Left ventricle myocardium superior (tissue), 1 donor: ENCODE measurements around the gene GLYATL3. TPM values are rescaled to one million over a fixed set of nuclear protein-coding genes. Genes with fewer than 3 reads are reported as not detected.

ENCODE experiments used
- ATAC-seq: fragments of 200-7000 bp; cut with Tn5 transposase; one replicate; pipeline ENCODE4 v1.9.1; 2020; ENCODE audit warnings: mild to moderate bottlenecking, moderate library complexity
- DNase-seq: peaks from one replicate; pipeline ENCODE4 v3.0.0-alpha.2; 2020
- intact Hi-C: fragments of 100-400 bp; cut with micrococcal nuclease; formaldehyde crosslinking; loops from one replicate; pipeline ENCODE4 v1.11.0; 2022
- total RNA-seq: library from RNA; stranded (reverse); fragmentation: NEBNext Ultra II Directional; extraction: Animal tissue kit (Norgen Biotek cat#: 25700); gene quantifications from one replicate; pipeline ENCODE4 v1.2.1, GENCODE V29; 2021
- donor health status: DM: no; HTN: yes; CAD: no; lungs with severe emphysema.

The GLYATL3 gene
- total RNA-seq, 1 donor from 2014 or later: not detected

DNA sequence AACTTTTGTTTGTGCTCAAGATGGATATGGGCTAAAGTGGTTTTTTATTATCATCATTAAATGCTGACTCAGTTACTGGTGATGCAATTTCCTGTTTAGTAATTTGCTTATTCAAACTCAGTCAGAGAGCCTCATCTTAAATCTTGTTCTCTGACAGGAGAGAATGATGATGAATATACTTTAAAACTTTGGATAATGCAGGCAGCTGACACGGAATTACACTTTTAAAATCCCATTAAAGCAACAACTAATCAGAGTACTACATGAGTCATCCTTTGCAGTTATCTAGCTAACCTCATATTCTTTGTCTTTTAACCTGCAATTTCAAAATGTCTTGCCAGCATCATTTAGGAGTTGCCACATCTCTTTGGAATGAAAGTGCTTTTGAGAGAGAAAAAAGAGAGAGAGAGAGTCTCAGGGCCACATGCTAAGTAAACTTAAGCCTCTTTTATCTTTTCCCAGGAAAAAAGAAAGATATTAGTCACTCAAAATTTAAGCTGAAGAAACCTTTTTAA, 41.5 kb downstream of the GLYATL3 start:
- DNase-seq (no peak), ATAC-seq (no peak)
- intact Hi-C loops: no loop called here

DNA sequence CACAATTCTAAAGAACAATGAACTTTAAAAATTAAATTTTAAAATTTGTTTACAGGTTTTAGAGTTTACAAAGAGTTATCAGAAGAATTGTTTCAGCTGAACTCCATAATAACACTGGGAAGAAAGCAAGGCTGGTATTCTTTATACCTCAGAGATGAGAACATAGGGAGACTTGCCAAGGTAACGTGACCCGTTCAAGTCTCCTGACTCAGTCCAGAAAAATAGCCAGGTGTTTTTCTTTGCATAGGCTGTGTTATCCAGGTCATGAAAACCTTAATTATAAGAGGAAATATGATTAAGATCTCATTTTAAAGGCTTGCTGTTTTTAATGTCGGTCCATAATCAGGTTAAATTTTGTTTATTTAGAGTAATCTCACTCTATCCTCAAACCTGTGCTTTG, 42.2 kb downstream of the GLYATL3 start:
- ATAC-seq (no peak), DNase-seq (no peak)
- intact Hi-C loops: no loop called here

DNA sequence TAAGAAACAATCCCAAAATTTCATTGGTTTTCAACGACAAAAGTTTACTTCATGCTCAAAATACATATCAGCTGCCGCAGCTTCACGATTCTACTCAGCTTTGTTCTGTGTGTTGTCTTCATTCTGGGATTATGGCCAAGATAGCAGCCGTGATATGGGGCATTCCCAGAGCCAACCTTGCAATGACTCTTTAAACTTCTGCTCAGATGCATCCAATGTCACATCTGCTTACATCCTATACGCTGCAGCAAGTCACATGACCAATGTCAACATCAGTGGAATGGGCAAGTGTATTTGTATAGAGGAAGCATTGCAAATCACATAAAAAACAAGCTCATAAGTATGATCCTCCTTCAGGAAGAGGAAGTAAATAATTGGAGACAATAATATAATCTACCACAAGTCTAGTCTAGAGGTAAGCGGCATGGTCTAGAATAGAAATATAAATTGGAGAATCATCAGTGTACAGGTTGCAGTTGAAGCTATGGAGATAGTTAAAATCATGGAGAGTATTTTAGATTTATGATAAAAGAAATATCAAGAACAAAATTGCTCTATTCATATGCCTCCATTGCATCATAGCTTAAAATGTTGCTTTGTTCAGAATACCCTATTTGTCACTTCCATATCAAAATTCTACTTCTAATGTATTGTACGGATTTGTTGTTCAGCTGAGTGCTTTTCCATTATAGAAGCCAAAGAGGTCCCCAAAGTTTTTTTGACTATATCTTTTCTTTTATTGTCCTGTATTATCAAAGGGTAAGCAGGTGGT, 43.5 kb downstream of the GLYATL3 start:
- DNase-seq (no peak), ATAC-seq (no peak)
- intact Hi-C loops: no loop called here

DNA sequence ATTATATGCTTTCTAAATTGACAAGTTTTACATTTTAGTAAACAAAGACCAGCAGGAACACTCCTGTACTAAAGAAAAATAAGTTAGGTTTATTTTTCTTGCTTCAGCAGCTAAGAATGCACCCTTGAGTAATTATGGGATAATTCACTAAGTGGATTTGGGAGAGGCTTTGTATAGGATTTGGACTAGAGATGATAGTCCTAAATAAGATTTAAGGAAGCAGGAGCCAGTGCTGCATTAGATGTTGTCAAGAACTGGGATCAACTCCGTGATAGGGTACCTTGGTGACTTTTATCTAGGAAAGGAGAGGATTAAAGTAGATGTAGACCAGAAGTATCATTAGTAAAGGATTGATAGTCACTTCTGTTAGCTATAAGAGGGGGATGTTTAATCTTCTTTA, 46.6 kb downstream of the GLYATL3 start:
- no peak for DNase-seq
- intact Hi-C loops: no loop called here
- no peak for ATAC-seq

- ATAC-seq (no peak), DNase-seq (no peak)
- intact Hi-C loops: no loop called here
These were observed 49.0 kb downstream of the GLYATL3 start for GRCh38 chr6:49548613-49549304.

DNA sequence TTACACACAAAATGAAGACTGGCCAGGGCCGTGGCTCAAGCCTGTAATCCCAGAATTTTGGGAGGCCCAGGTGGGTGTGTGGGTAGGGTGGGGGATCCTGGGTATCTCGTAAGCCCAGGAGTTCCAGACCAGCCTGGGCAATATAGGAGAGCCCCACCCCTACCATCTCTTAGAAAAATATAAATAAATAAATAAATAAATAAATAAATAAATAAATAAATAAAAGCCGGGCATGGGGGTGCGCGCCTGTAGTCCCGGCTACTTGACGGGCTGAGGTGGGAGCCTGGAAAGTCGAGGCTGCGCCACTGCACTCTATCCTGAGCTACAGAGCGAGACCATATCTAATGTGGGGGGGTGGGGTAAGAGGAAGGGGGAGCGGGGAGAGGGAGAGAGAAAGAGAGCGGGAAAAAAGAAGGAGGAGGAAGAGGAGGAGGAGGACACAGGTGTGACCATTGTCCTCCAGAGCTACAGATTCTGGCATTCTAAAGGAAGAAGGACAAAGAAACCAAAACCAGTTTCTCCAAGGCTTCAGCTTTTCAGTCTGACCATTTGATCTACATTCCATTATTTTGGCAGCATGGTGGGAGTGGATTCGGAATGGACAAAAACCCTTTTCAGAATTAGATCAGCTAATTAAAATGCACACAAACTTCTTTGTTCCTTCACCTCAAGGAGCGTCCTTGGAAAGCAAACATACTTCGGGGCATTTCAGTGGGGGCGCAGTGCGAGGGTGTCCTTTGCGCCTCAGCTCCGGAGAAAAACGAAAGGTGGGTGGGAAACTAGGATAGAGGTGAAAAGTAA, 50.2 kb downstream of the GLYATL3 start:
- ATAC-seq (no peak), DNase-seq (no peak)
- intact Hi-C loops: no loop called here

- no peak for DNase-seq
- intact Hi-C loops: no loop called here
- ATAC-seq: no peak
These were observed 50.9 kb downstream of the GLYATL3 start, which contains the start of gene C6orf141 for GRCh38 chr6:49550492-49551077. C6orf141 (plus strand) TSS chr6:49550668; CDS start chr6:49550793, 125 bp downstream.

- intact Hi-C loops: no loop called here
- ATAC-seq (peak; percentile 14), DNase-seq (peak; percentile 30)
These were observed 51.5 kb downstream of the GLYATL3 start for GRCh38 chr6:49551078-49551865.

GRCh38 chr6:49551866-49552129, 52.1 kb downstream of the GLYATL3 start:
- no peak for ATAC-seq
- intact Hi-C loops: no loop called here
- no peak for DNase-seq

- intact Hi-C loops: no loop called here
- no peak for ATAC-seq
- DNase-seq: no peak
These were observed 52.9 kb downstream of the GLYATL3 start for GRCh38 chr6:49552596-49552995.

- ATAC-seq: no peak
- DNase-seq: no peak
- intact Hi-C loops: no loop called here
These were observed 53.7 kb downstream of the GLYATL3 start for GRCh38 chr6:49553384-49553783.

DNA sequence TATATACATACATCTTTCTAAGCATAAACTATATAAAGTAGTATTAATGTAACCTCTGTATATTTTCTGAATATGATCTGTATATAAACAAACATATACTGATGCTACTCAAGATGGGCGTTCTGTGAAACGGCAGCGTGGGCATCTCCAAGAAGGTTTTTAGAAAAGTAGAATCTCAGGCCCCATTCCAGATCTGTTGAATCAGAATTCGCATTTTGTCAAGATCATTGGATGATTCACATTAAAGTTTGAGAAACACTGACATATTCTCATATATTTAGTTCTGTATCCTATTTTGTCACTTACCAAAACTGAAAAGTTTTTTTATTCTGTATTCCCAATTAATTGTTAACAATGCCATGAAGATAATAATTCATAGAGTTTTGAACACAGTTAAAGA, 56.2 kb downstream of the GLYATL3 start:
- intact Hi-C loops: no loop called here
- ATAC-seq (no peak), DNase-seq (no peak)

- DNase-seq: no peak
- intact Hi-C loops: no loop called here
- no peak for ATAC-seq
These were observed 56.7 kb downstream of the GLYATL3 start for GRCh38 chr6:49556429-49556837.

GRCh38 chr6:49557177-49557576, 57.5 kb downstream of the GLYATL3 start:
- intact Hi-C loops: no loop called here
- no peak for DNase-seq
- no peak for ATAC-seq

DNA sequence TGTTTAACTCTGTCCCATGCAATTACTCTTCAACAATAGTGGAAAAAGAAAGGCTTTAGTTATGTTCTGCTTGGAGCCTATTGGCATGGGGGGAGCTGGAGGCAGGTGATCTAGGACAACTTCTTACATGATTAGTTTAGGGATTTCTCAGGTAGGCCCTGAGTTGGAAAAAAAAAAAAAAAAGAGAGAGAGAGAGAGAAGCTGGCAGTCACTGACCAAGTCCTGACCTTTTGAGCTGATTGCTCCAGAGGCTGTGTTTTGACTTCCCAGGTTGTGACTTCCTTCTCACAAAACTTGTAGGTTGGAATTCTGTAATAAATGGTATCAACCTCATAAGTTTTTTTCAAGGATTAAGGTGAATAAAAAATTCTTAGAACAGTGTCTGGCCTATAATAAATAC, 58.5 kb downstream of the GLYATL3 start:
- no peak for DNase-seq
- intact Hi-C loops: no loop called here
- no peak for ATAC-seq

DNA sequence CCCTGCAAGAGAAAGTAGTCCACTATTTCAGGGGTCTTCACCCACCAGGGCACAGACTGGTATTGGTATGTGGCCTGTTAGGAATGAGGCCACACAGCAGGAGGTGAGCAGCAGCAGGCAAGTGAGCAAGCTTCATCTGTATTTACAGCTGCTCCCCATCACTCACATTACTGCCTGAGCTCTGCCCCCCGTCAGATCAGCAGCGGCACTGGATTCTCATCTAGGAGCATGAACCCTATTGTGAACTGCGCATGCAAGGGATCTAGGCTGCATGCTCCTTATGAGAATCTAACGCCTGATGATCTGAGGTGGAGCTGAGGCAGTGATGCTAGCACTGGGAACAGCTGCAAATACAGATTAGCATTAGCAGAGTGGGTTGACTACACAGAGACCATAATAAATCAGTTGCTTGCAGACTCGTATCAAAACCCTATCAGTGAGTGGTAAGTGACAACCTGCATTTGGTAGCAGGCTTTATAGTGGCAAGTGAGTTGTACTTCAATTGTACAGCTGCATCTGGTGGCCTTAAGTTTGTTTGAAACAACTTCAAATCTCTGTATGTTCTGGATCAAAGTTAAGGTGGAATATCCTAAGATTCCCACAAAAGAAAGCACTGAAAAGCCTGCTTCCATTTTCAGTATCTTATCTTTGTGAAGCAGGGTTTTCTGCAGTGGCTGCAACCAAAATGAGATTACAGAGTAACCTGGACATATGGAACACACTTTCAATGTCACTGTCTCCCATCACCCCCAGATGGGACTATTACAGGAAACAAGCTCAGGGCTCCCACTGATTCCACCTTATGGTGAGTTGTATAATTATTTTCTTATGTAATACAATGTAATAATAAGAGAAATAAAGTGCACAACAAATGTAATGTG, 63.5 kb downstream of the GLYATL3 start:
- intact Hi-C loops: no loop called here
- ATAC-seq (no peak), DNase-seq (no peak)

DNA sequence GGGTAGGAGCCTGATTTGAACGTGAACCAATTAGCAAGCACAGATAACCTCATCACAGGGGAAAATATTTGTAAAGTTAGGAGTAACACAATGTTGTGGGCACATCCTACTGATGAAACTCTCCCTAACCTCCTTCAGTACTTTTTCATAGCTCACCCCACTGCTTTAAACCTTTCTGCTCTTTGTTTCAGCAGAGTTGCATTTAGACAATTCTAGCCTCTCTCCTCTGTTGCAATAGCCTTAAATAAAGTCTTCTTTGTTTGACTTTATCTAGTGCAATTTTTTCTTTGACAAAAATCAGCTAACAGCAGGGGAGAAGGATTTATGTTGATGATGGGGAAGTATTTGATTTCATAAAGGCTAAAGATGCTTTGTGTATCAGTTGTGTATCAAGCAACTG, 64.8 kb downstream of the GLYATL3 start:
- no peak for ATAC-seq
- no peak for DNase-seq
- intact Hi-C loops: no loop called here

GRCh38 chr6:49565261-49565660, 65.5 kb downstream of the GLYATL3 start:
- no peak for DNase-seq
- ATAC-seq: no peak
- intact Hi-C loops: no loop called here
